ENCODE measurements around the gene CHCHD5. TPM values are rescaled to one million over a fixed set of nuclear protein-coding genes. Genes with fewer than 3 reads are reported as not detected.

The CHCHD5 gene
- total and polyA plus RNA-seq, 2 of the 8 experiments (the other 6 are each of a cell fraction or from before 2014, with no cell fraction given): 27.2 to 71.5 TPM

DNA sequence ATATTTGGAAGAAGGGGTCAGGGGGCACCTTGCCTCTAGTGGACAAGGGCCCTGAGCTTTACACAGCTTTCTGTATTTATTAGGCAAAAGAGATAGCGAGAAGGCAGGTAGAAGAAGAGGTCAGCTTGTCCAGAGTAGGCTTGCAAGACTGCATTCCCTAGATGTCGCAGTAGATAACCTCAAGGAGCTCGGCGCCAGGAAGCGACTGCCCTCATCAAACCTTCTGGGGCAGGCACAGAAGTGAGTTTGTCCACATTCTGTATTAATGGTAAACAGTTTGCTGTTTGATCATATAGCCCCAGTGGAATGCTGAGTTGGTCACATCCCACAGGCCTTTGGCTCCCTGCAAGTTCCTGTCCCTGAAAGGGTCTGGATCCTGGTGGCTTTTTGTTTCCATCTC lies 7.0 kb downstream of the CHCHD5 start:
- no peak overlapping the region for H2BK15ac ChIP-seq (ENCODE audit: low read length)
- H2BK120ac ChIP-seq (replicated peaks; ENCODE audit: low read depth, low read length): no peak overlapping the region
- no peak overlapping the region for H2AK5ac ChIP-seq (ENCODE audit: low read depth, low read length)
- H3K79me2 ChIP-seq (ENCODE audit: control insufficient read depth in 1 of 2, insufficient read depth in 2 of 2, low read length in 2 of 2): no peaks in the 10 kb centered on the region
- H4K91ac ChIP-seq (replicated peaks; ENCODE audit: insufficient read length, low read length): no peak overlapping the region
- H2BK20ac ChIP-seq (ENCODE audit: low read length): no peak overlapping the region
- no peaks in the 10 kb centered on the region for H3K79me1 ChIP-seq (ENCODE audit: low read depth, low read length)
- H3K4me3 ChIP-seq (ENCODE audit: extremely low read depth in 1 of 4, insufficient read depth in 2 of 4, low read depth in 3 of 4, low read length in 4 of 4): no peak overlapping the region
- H3K23ac ChIP-seq (ENCODE audit: insufficient read length): no peak overlapping the region
- H3K18ac ChIP-seq (ENCODE audit: extremely low read depth, low read length): no peak overlapping the region
- FAIRE-seq: no peak
- H3K14ac ChIP-seq (ENCODE audit: insufficient read length): no peak overlapping the region
- ChIA-PET POLR2A (ENCODE audit: partially characterized antibody) (interaction anchor here (1.3 kb wide), 2 partner anchors 54 to 67 kb away, joined by 3 to 4 read pairs; partner anchors contain the start of gene SLC20A1), CTCF (ENCODE audit: partially characterized antibody) (interaction anchor here (0.7 to 3.7 kb wide), 3 partner anchors 8 to 367 kb away, joined by 3 to 17 read pairs (median 4); no protein-coding TSS in a partner anchor)
- H2AFZ ChIP-seq (ENCODE audit: low read length): no peak overlapping the region
- H4K20me1 ChIP-seq (replicated peaks in 1 of 2; ENCODE audit: control insufficient read depth in 1 of 2, insufficient read depth in 2 of 2, low read length in 2 of 2): no peaks in the 10 kb centered on the region
- no peak for DNase-seq (ENCODE audit: low read depth in 1 of 2, low spot score in 2 of 2)
- H3K23me2 ChIP-seq (ENCODE audit: low read depth, low read length): no peaks in the 10 kb centered on the region
- TF ChIP-seq KDM1A (IDR thresholded peaks at IDR 0.05; ENCODE audit: borderline replicate concordance, low read length): no peak
- TF ChIP-seq, protein P1, sequence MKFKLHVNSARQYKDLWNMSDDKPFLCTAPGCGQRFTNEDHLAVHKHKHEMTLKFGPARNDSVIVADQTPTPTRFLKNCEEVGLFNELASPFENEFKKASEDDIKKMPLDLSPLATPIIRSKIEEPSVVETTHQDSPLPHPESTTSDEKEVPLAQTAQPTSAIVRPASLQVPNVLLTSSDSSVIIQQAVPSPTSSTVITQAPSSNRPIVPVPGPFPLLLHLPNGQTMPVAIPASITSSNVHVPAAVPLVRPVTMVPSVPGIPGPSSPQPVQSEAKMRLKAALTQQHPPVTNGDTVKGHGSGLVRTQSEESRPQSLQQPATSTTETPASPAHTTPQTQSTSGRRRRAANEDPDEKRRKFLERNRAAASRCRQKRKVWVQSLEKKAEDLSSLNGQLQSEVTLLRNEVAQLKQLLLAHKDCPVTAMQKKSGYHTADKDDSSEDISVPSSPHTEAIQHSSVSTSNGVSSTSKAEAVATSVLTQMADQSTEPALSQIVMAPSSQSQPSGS (IDR thresholded peaks at IDR 0.05; ENCODE audit: low read length): no peak
- no peak for TF ChIP-seq CBX8 (IDR thresholded peaks at IDR 0.05; ENCODE audit: borderline replicate concordance, low read depth, low read length)
- H3K9ac ChIP-seq (replicated peaks in 1 of 4; ENCODE audit: extremely low read depth in 1 of 4, low read depth in 3 of 4, low read length in 3 of 4): no peak overlapping the region
- no peak overlapping the region for H3K27ac ChIP-seq (ENCODE audit: low read depth, low read length)
- H3K9me3 ChIP-seq (ENCODE audit: insufficient read depth in 2 of 2, low read depth in 1 of 2, low read length in 1 of 2): no peaks in the 10 kb centered on the region
- H3K4me1 ChIP-seq (replicated peaks in 1 of 4; ENCODE audit: control insufficient read depth in 3 of 4, insufficient read depth in 4 of 4, low read length in 3 of 4): peaks cover 0 to 3% (median 1%) of the 10 kb centered on the region in 4 experiments; a peak in 4 of 7 replicates
- no peak overlapping the region; the same call in 1 of the 2 replicates for H4K8ac ChIP-seq (ENCODE audit: extremely low read depth, insufficient read depth, low read length)
- no peak overlapping the region for H3K4ac ChIP-seq (replicated peaks; ENCODE audit: insufficient read length, low read depth, low read length)
- no peak overlapping the region for H2BK5ac ChIP-seq (ENCODE audit: low read depth, low read length)
- no peak overlapping the region for H4K5ac ChIP-seq (ENCODE audit: insufficient read length, low read depth, low read length)
- no peak overlapping the region for H3K4me2 ChIP-seq (ENCODE audit: insufficient read depth in 1 of 2, low read depth in 2 of 2, low read length in 2 of 2)
- H3K36me3 ChIP-seq (ENCODE audit: control insufficient read depth in 2 of 4, insufficient read depth in 4 of 4, low read length in 3 of 4): peaks cover 0 to 6% (median 2%) of the 10 kb centered on the region in 4 experiments; a peak in 5 of 8 replicates
- 91% methylated on average over 5 of the region's 5 CpGs; no CpG with 5 or more reads in 1 of the 2 experiments for WGBS, 2 experiments (ENCODE audit: extremely low coverage in 1 of 2, insufficient coverage in 1 of 2, insufficient read length in 1 of 2, insufficient replicate concordance in 2 of 2, low coverage in 1 of 2, low lambda C conversion rate in 2 of 2, missing lambda C conversion rate in 1 of 2)
- no peak overlapping the region for H3K56ac ChIP-seq (replicated peaks; ENCODE audit: insufficient read length, low read depth, low read length)
- no peak overlapping the region for H2BK12ac ChIP-seq (ENCODE audit: low read depth, low read length)
- no peaks in the 10 kb centered on the region for H3K27me3 ChIP-seq (replicated peaks in 1 of 4; ENCODE audit: control insufficient read depth in 3 of 4, extremely low read depth in 1 of 4, insufficient read depth in 3 of 4, low read length in 3 of 4)

Measured in H1 (cell line).